ENCODE data around the gene HOXC10.

HOXC10 gene

GRCh38 chr12:53993162-53994008 is 8.4 kb downstream of the HOXC10 start:
- H3K4me3 ChIP-seq (ENCODE audit: low read depth, low read length) = no peak overlapping the region
- DNase-seq (ENCODE audit: low read depth, low spot score) = no peak
- in situ Hi-C loops (cut with HindIII; ENCODE audit: low sequenced_read_pairs) = no loop called here
- TF ChIP-seq CTCF (IDR thresholded peaks at IDR 0.05; ENCODE audit: low read depth, low read length) = no peak

- in situ Hi-C loops (cut with HindIII; ENCODE audit: low sequenced_read_pairs) = no loop called here
- no peak for TF ChIP-seq CTCF (IDR thresholded peaks at IDR 0.05; ENCODE audit: low read depth, low read length)
- H3K4me3 ChIP-seq (ENCODE audit: low read depth, low read length) = no peak overlapping the region
- no peak for DNase-seq (ENCODE audit: low read depth, low spot score)
Measured at GRCh38 chr12:53994009-53994263, 9.0 kb downstream of the HOXC10 start.

DNA sequence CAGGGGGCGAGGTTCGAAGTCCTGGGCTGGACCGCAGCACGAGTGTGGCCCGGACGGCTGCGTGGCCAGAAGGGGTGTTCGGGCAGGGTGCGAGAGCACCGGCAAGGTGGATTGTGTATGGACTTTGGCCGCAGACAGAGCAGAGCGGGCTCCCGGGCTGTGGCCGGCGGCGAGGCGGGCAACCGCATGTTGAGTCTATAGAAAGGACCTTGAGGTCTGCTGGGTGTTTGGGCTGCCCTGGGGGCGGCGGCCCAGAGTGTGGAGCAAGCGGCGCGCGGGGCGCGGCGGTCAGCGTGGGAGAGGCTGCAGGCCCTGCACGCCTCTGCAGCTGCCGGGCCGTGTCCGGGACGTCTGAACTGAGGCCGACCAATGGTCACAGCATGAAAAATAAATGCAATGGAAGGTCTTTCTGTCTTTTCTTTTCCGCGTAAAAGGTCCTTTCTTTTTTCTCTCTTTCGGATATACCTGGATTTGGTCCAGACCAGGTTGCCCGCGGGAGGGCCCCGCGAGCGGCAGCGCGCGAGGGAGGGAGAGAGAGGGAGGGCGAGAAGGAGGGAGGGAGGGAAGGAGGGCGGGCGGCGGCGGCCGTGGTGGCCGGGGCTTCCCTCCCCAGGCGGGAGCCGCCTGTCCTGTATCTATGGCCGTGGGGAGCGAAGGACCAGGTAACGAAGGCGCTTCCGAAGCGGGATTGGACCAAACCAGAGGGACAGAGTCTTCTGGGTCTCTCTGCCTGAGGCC is 9.5 kb downstream of the HOXC10 start:
- no peak for DNase-seq (ENCODE audit: low read depth, low spot score)
- no peak for TF ChIP-seq CTCF (IDR thresholded peaks at IDR 0.05; ENCODE audit: low read depth, low read length)
- no peak overlapping the region for H3K4me3 ChIP-seq (ENCODE audit: low read depth, low read length)
- in situ Hi-C loops (cut with HindIII; ENCODE audit: low sequenced_read_pairs) = no loop called here

DNA sequence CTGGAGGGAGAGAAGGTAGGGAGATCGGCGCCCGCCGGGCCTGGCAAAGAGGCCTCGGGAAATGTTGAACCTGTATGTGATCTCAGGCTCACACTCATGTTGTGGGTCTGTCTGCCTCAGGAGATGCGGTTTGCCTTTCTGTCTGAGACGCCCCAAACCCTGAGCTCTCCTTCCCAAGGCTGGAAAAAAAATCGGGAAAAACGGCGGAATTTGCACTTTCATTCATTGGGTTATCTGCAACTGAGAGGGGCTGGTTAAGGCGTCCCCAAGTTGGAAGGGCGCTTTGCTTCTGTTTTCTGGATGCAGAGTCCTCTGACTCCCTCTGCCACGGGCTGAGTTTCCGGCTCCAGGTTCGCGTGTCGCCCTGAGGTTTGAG is 10.0 kb downstream of the HOXC10 start:
- no peak for TF ChIP-seq CTCF (IDR thresholded peaks at IDR 0.05; ENCODE audit: low read depth, low read length)
- no peak for DNase-seq (ENCODE audit: low read depth, low spot score)
- in situ Hi-C loops (cut with HindIII; ENCODE audit: low sequenced_read_pairs) = no loop called here
- no peak overlapping the region for H3K4me3 ChIP-seq (ENCODE audit: low read depth, low read length)

- DNase-seq (ENCODE audit: low read depth, low spot score) = no peak
- in situ Hi-C loops (cut with HindIII; ENCODE audit: low sequenced_read_pairs) = no loop called here
- TF ChIP-seq CTCF (IDR thresholded peaks at IDR 0.05; ENCODE audit: low read depth, low read length) = no peak
- peak overlapping the region; percentile 29 for H3K4me3 ChIP-seq (ENCODE audit: low read depth, low read length)
Measured at GRCh38 chr12:53995378-53996239, 10.7 kb downstream of the HOXC10 start.
